HG03354 (cell line): Measurements from ENCODE around the gene GMDS.

ENCODE experiments used
- ATAC-seq: cut with Tn5 transposase; IDR thresholded peaks from one replicate; pipeline ENCODE4 v1.9.1; 2021; ENCODE audit warnings: mild to moderate bottlenecking; ENCODE audit not compliant: unreplicated experiment, poor library complexity, severe bottlenecking

GMDS gene

GRCh38 chr6:2073476-2073875 lies 171.9 kb downstream of the GMDS start:
- ATAC-seq: no peak

DNA sequence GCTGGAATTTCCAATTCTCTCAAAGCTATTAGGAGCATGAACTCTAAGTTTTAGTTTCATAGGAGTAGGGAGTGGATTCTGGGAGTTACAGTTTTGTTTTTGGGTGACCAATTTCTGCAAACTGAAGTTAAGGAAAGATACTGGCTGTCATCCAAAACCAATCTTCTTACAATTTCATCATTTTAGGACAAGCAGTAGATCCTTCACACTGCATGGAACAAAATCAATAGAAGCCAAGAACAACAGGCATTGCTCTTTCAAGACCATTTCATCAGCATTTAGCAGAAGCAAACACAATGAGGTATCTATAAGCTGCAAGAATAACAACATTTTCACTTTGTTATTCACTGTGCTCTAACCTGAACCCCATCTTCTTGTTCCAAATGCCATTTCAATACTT lies 173.0 kb downstream of the GMDS start:
- no peak for ATAC-seq

DNA sequence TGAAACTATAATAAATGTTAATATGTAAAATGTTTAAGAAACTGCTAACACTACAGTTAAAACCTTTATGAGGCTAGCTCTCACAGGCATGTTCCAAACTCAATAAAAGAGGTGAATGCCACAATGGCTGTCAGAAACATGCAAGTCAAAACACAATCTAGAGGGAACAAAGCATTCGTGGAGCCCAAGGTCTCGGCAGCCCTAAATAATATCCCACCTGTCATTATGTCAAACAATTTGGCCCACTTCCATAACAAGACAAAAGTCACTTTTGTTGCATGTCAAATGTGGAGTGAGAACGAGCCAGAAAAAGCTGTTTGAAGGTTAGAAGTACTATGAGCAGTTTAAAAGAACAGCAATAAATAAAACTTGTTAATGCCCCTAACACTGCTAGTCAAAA lies 181.9 kb downstream of the GMDS start:
- ATAC-seq: no peak

DNA sequence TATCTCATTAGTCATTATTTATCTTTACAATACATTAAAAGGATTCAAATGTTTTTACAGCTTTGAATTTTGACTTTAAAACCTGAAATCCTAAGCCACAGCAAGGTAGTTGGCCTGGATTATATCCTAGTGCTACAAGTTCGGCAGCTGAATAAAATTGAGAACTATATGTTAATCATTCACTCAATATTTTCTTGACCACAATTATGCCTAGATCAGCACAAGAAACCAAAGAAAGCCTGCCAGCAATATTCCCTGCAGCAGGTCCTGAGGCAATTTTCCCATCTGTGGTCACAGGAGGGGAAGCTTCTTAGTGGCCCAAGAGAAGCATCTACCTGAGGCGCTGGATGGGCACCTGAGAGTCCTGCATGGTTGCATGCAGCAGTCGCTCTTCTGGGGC lies 183.5 kb downstream of the GMDS start:
- ATAC-seq: no peak

DNA sequence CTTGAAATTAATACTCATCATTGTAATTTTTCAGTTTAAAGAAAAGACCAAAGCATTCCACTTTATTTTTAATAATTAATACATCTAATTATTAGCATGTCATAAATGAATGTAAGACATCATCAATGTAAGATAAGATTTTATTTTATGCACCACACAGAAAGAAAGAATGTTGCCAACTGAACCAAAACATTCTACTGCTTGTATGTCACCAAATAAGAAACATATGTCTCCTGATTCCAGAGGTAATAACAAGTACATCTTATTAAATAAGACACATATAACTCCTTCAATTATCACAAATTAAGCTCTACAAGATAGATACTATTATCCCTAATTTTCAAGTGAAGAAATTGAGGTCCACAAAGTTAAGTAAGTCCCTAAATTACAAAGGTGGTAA lies 189.5 kb downstream of the GMDS start:
- no peak for ATAC-seq

GRCh38 chr6:2055143-2055542 lies 190.3 kb downstream of the GMDS start:
- no peak for ATAC-seq

DNA sequence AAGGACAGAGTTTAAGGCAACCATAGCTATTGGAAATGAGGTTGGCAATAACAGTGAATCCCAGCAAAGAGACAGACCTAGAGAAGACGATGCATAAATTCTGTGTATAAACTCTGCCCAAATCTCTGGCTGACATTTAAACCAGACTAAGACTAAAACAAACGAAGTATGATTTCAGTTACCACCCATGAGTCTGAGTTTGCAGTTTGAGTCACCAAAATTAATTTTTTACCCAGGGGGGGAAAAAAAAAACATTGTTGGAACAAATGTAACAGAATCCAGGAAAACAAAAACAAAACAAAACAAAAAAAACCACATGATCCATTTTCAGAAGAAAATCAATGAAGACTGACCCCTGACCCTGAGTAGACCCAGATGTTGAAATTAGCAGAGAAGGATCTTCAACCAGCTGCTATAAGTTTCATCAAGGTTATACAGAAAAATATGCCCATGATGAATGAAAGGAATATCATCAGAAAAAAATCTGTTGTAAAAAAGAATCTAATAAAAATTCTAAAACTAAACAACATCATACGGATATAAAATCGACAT lies 190.8 kb downstream of the GMDS start:
- no peak for ATAC-seq

GRCh38 chr6:2053691-2054090 lies 191.7 kb downstream of the GMDS start:
- ATAC-seq: no peak

- ATAC-seq: no peak
Observed at GRCh38 chr6:2047855-2048254, 197.6 kb downstream of the GMDS start.

GRCh38 chr6:2044192-2044591 lies 201.2 kb downstream of the GMDS start:
- no peak for ATAC-seq

DNA sequence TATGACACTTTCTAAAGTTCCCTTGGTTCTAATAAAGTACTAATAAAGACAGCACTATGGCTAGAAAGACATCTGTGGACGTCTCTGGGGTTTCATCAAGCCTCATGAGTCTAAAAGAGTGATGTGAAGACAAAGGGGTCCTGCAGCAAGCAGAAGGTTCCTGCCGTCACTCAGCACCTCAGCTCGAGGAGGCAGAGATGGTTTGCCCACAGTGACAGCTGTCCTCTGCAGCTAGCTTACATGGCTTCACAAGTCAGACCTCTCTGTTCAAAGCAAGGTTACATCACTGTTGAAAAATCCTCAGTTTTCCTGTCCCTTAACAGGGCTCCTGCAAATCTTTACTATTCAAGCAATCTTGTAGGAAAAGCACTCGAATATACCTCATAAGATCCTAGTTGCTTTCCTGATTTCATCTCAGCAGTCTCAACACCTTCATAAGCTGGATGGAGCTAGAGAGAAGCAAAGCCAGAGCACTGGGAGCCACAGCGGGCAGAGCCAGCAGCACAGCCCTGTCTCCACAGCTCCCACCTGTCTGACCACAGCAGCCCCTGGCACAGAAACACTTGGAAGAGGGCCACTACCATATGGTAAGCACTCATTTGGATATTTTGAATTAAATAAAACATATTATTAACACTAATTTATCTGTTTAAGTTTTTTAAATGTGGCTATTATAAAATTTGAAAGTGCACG lies 202.3 kb downstream of the GMDS start:
- no peak for ATAC-seq

DNA sequence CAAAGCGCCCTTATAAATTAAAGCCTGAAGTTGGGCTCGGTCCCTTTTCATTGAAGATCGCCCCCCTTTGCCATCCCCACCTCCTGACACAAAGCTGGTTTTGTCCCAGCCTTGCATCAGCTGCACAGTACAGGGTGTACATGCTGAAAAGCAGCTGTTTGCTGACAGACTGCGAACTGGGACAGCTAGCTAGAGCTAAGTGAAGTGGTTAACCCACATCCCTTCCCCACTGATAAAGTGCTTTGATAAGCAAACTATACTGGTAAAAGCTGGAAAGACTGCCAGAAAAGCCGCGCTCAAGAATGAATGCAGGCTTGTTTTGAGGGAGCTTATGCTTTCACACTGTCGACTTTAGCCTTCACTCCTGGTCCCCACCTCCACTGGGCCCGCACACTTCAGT lies 207.3 kb downstream of the GMDS start:
- ATAC-seq: no peak

GRCh38 chr6:2037237-2037926 lies 208.0 kb downstream of the GMDS start:
- ATAC-seq: no peak

DNA sequence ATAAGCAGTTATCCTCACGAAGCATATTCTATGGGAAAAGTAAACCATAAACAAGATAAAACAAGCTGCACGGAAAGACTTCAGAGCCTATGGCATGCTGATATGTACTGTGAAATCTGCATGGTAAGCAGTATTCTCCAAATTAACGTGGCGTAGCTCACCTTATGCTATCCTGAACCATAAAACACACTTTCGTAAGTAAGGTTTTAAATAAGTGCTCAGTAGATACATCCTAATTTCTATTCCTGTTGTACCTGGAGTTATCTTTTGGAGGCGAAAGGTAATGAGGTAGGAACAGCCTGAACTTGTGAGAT lies 208.7 kb downstream of the GMDS start:
- ATAC-seq: no peak

- no peak for ATAC-seq
Observed at GRCh38 chr6:2035826-2036709, 209.3 kb downstream of the GMDS start.

GRCh38 chr6:2035046-2035445 lies 210.4 kb downstream of the GMDS start:
- ATAC-seq: no peak

DNA sequence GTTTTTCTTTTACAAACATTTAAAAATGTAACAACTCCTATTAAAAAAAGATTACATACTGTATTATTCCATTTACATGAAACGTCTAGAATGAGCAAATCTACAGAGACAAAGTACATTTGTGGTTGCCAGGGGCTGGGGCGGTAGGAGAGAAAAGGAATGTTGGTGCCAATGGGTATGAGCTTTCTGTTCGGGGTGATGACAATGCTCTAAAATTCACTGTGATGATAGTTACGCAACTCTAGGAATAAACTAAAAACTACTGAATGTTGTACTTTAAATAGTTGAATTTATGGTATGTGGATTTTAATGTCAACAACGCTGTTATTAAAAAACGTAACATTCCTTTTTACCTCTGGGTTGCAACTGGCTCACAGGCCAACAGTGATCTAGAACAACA lies 211.1 kb downstream of the GMDS start:
- ATAC-seq: no peak

DNA sequence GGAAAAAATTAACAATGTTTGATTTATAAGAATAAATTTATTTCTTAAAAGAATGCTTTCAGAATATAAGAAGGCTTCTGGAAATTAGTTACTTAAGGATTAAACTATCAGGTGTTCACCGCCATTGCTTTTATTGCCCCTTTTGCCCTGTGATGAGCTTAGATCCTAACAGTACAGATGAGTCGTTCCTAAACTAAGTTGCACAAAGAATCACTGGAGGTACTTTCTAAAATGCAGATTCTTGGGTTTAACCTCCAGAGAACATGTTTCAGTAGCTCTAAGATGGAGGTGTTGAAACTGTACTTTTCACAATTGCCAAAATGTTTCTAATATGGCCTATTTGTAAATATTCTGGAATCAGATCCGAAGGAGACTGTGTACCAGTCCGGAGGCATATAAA lies 211.9 kb downstream of the GMDS start:
- no peak for ATAC-seq

- ATAC-seq: no peak
Observed at GRCh38 chr6:2030682-2031244, 214.6 kb downstream of the GMDS start.

DNA sequence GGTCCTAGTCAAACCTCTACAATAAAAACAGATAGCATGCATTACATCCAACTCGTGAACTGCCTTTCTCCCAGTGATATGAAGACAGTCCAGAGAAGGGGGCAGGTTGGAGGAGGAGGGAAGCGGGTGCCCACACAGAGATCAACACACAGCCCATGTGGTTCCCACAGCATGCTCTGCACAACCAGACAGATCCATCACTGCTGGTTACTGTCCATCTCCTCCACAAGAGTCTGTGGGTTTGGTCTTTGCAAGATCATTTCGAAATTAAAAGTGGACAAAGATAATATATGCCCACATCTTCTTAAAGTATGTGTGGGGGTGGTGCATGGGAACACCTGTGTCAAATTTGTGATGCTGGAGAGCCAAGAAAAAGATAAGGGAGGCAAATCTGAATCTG lies 215.5 kb downstream of the GMDS start:
- ATAC-seq: no peak
